IMR-90 (cell line): ENCODE measurements around the gene LRRC70. TPM values are rescaled to one million over a fixed set of nuclear protein-coding genes. Genes with fewer than 3 reads are reported as not detected.

Source experiments
- ATAC-seq: fragments of 200-7000 bp; cut with Tn5 transposase; 2 replicates; pipeline ENCODE4 v1.9.1; 2020; ENCODE audit warnings: low read depth, mild to moderate bottlenecking, moderate library complexity
- BruUV-seq: library from RNA; stranded (reverse); fragments of 400-500 nt; replicated peaks from 2 replicates; lab custom pipeline; 2021; lab: Mats Ljungman, UMichigan
- CTCF ChIA-PET: fragments of 300-600 bp; formaldehyde crosslinking; extraction: SDS; loops from one replicate; lab custom pipeline; 2021; ENCODE audit warnings: antibody characterized with exemption; lab: Yijun Ruan, JAX
- POLR2A ChIA-PET: fragments of 300-600 bp; sonication (Branson Sonifier 250); formaldehyde crosslinking; loops from one replicate; lab custom pipeline; 2022; ENCODE audit warnings: antibody characterized with exemption; ENCODE audit not compliant: unreplicated experiment; lab: Charles Lee
- DNase-seq: peaks from one replicate; pipeline ENCODE4 v3.0.0; 2013
- H2AFZ ChIP-seq: replicated peaks from 2 replicates; pipeline ENCODE3; 2013; ENCODE audit warnings: low read length, mild to moderate bottlenecking; ENCODE audit not compliant: poor library complexity
- H2AK5ac ChIP-seq: 2 replicates; pipeline ENCODE4 v1.6.1; 2013; ENCODE audit warnings: low read depth, low read length, inconsistent platforms
- H2AK9ac ChIP-seq: replicated peaks from 2 replicates; pipeline ENCODE3; 2013; ENCODE audit warnings: mild to moderate bottlenecking, low read depth, low read length, moderate library complexity; ENCODE audit not compliant: poor library complexity
- H2BK120ac ChIP-seq: 2 replicates; pipeline ENCODE4 v1.6.1; 2013; ENCODE audit warnings: low read depth, low read length, inconsistent platforms
- H2BK15ac ChIP-seq: 3 replicates; pipeline ENCODE4 v1.6.1; 2013; ENCODE audit warnings: low read depth, low read length, inconsistent platforms
- H2BK20ac ChIP-seq: 2 replicates; pipeline ENCODE4 v1.6.1; 2013; ENCODE audit warnings: low read depth, mild to moderate bottlenecking, inconsistent platforms, low read length, moderate library complexity
- H2BK5ac ChIP-seq: 2 replicates; pipeline ENCODE4 v1.6.1; 2013; ENCODE audit warnings: mild to moderate bottlenecking, low read depth, low read length, inconsistent platforms; ENCODE audit not compliant: poor library complexity, severe bottlenecking
- H3K14ac ChIP-seq: replicated peaks from 2 replicates; pipeline ENCODE4 v1.6.1; 2013; ENCODE audit warnings: low read depth, low read length, inconsistent platforms
- H3K18ac ChIP-seq: 2 replicates; pipeline ENCODE4 v1.6.1; 2013; ENCODE audit warnings: low read depth, low read length, control low read depth
- H3K23ac ChIP-seq: 2 replicates; pipeline ENCODE4 v1.6.1; 2013; ENCODE audit warnings: low read depth, low read length, inconsistent platforms
- H3K27ac ChIP-seq: 2 replicates; pipeline ENCODE4 v1.5.1; 2013; ENCODE audit warnings: mild to moderate bottlenecking, control low read depth, low read length; ENCODE audit not compliant: insufficient read depth
- H3K27me3 ChIP-seq: 2 replicates; pipeline ENCODE4 v1.6.1; 2013; ENCODE audit warnings: low read length; ENCODE audit not compliant: control insufficient read depth, insufficient read depth
- H3K36me3 ChIP-seq: 2 replicates; pipeline ENCODE4 v1.6.1; 2013; ENCODE audit warnings: low read length, mixed read lengths; ENCODE audit not compliant: control insufficient read depth, insufficient read depth
- H3K4ac ChIP-seq: 2 replicates; pipeline ENCODE4 v1.6.1; 2013; ENCODE audit warnings: low read depth, low read length, inconsistent platforms
- H3K4me1 ChIP-seq: 2 replicates; pipeline ENCODE4 v1.6.1; 2013; ENCODE audit warnings: low read length, mixed read lengths; ENCODE audit not compliant: control insufficient read depth, insufficient read depth
- H3K4me2 ChIP-seq: 2 replicates; pipeline ENCODE4 v1.6.1; 2013; ENCODE audit warnings: low read depth, mild to moderate bottlenecking, control low read depth, low read length, moderate library complexity
- H3K4me3 ChIP-seq: 2 replicates; pipeline ENCODE4 v1.5.1; 2013; ENCODE audit warnings: low read depth, mild to moderate bottlenecking, control low read depth, low read length, moderate library complexity; ENCODE audit not compliant: insufficient read depth
- H3K56ac ChIP-seq: 2 replicates; pipeline ENCODE4 v1.6.1; 2013; ENCODE audit warnings: low read length, inconsistent platforms; ENCODE audit not compliant: insufficient read depth; ENCODE audit errors: extremely low read depth
- H3K79me1 ChIP-seq, 2 experiments: 2 replicates each; pipeline ENCODE4 v1.6.1; 2013; ENCODE audit warnings: low read length in 2 of 2, inconsistent platforms in 1 of 2, low read depth in 1 of 2
- H3K9ac ChIP-seq: 2 replicates; pipeline ENCODE4 v1.6.1; 2013; ENCODE audit warnings: low read depth, low read length, control low read depth
- H3K9me1 ChIP-seq: 2 replicates; pipeline ENCODE4 v1.6.1; 2013; ENCODE audit warnings: low read length, inconsistent platforms; ENCODE audit not compliant: insufficient read depth
- H3K9me3 ChIP-seq: 2 replicates; pipeline ENCODE4 v1.6.1; 2013; ENCODE audit warnings: low read length; ENCODE audit not compliant: control insufficient read depth, insufficient read depth
- H4K20me1 ChIP-seq: 2 replicates; pipeline ENCODE4 v1.6.1; 2013; ENCODE audit warnings: low read length, inconsistent platforms; ENCODE audit not compliant: insufficient read depth
- H4K5ac ChIP-seq: 2 replicates; pipeline ENCODE4 v1.6.1; 2013; ENCODE audit warnings: mild to moderate bottlenecking, low read depth, low read length, control low read depth
- H4K8ac ChIP-seq, 2 experiments: 2 replicates each; pipeline ENCODE4 v1.6.1; 2013; ENCODE audit warnings: low read depth in 2 of 2, low read length in 2 of 2, control low read depth in 1 of 2, inconsistent platforms in 1 of 2
- H4K91ac ChIP-seq: 2 replicates; pipeline ENCODE4 v1.6.1; 2013; ENCODE audit warnings: low read depth, low read length, inconsistent platforms; ENCODE audit not compliant: insufficient read depth
- CEBPB ChIP-seq: IDR thresholded peaks from 2 replicates; pipeline ENCODE4 v1.6.1; 2012; ENCODE audit warnings: low read depth, low read length, improper control_type of control experiment
- RCOR1 ChIP-seq: IDR thresholded peaks from 2 replicates; pipeline ENCODE4 v1.6.1; 2012; ENCODE audit warnings: mild to moderate bottlenecking, low read length, improper control_type of control experiment; ENCODE audit not compliant: insufficient replicate concordance
- WGBS, 2 experiments: methylation state at CpG; one replicate each; pipeline versions ENCODE4 v1.1.5 to v1.1.7; 2013; ENCODE audit warnings: missing lambda C conversion rate in 2 of 2; ENCODE audit not compliant: insufficient read length in 1 of 2; ENCODE audit errors: extremely low coverage in 2 of 2; 5-methylcytosine and 5-hydroxymethylcytosine counted together
- dilution Hi-C: fragments of 300-500 bp; cut with HindIII; formaldehyde crosslinking; loops from one replicate; pipeline ENCODE4 v1.14.3; 2018; ENCODE audit warnings: low sequenced_read_pairs; ENCODE audit not compliant: unreplicated experiment
- in situ Hi-C: fragments of 300-500 bp; cut with MboI; formaldehyde crosslinking; loops from 3 replicates; pipeline ENCODE4 v1.14.3; 2019; ENCODE audit warnings: low sequenced_read_pairs, inconsistent platforms, mixed read lengths
- intact Hi-C: fragments of 100-400 bp; cut with micrococcal nuclease; formaldehyde crosslinking; loops from 2 replicates; pipeline ENCODE4 v1.10.0; 2022
- polyA plus RNA-seq, 3 experiments: library from polyadenylated mRNA; depleted of rRNA; stranded (reverse); fragments of >200 nt; gene quantifications; 2 replicates each; pipeline ENCODE4 v1.2.3, GENCODE V29; 2012; ENCODE audit warnings: low replicate concordance in 1 of 3
- total RNA-seq: library from RNA; depleted of rRNA; stranded (reverse); fragments of >200 nt; gene quantifications from 2 replicates; pipeline ENCODE4 v1.2.3, GENCODE V29; 2012

LRRC70 gene
- total and polyA plus RNA-seq, 2 of the 4 experiments (the other 2 are of a cell fraction): 0.19 to 0.36 TPM

GRCh38 chr5:62587737-62588136, 9.1 kb downstream of the LRRC70 start:
- H3K9me3 ChIP-seq: no peaks in the 10 kb centered on the region
- dilution Hi-C loops (no loop called here), in situ Hi-C loops (no loop called here), intact Hi-C loops (no loop called here)
- H3K4me1 ChIP-seq: no peaks in the 10 kb centered on the region
- no peaks in the 10 kb centered on the region for H4K20me1 ChIP-seq
- H3K9ac ChIP-seq: no peak overlapping the region
- H4K91ac ChIP-seq: no peak overlapping the region
- H4K8ac ChIP-seq: no peak overlapping the region
- H3K23ac ChIP-seq: no peak overlapping the region
- no peak overlapping the region for H4K5ac ChIP-seq
- DNase-seq: no peak
- no peak overlapping the region for H2AK5ac ChIP-seq
- ATAC-seq: no peak
- POLR2A ChIA-PET: no interaction called here
- no peak overlapping the region for H2BK5ac ChIP-seq
- H3K4me2 ChIP-seq: no peak overlapping the region
- H3K18ac ChIP-seq: no peak overlapping the region
- 92% methylated on average over 1 of the region's 3 CpGs; no CpG with 5 or more reads in 1 of the 2 experiments for WGBS, 2 experiments
- no peak overlapping the region for H3K14ac ChIP-seq
- H3K27me3 ChIP-seq: no peaks in the 10 kb centered on the region
- H3K9me1 ChIP-seq: peaks cover 5% of the 10 kb centered on the region; the same call in 1 of the 2 replicates
- no peak overlapping the region for H3K27ac ChIP-seq
- H2AK9ac ChIP-seq: no peak overlapping the region
- H2BK15ac ChIP-seq: no peak overlapping the region
- CTCF ChIA-PET: no interaction called here
- no peak overlapping the region for H2AFZ ChIP-seq
- H3K36me3 ChIP-seq: no peaks in the 10 kb centered on the region
- no TSS peak for BruUV-seq
- H2BK120ac ChIP-seq: no peak overlapping the region
- H3K4ac ChIP-seq: no peak overlapping the region
- no peaks in the 10 kb centered on the region; a peak in 1 of 4 replicates for H3K79me1 ChIP-seq
- H2BK20ac ChIP-seq: no peak overlapping the region
- no peak overlapping the region for H3K56ac ChIP-seq
- no peak overlapping the region for H3K4me3 ChIP-seq
- TF ChIP-seq CEBPB (peak; percentile 23; the same call in 1 of the 2 replicates), RCOR1 (no peak)
